NCI-H1694 treated with DMSO at 0.1 percent for 48 hours (cell line): ENCODE data around the gene ZNF217.
"Not testable (repeated sequence)": the region's sequence is repeated elsewhere in the genome, so short reads cannot be mapped to it uniquely, and the experiment has no call there.

Experiments
- DNase-seq: peaks from one replicate; lab custom pipeline; 2025; lab: John Stamatoyannopoulos, UW

The ZNF217 gene

GRCh38 chr20:53621482-53622246 lies 28.0 kb upstream of the ZNF217 start:
- no peak for DNase-seq

DNA sequence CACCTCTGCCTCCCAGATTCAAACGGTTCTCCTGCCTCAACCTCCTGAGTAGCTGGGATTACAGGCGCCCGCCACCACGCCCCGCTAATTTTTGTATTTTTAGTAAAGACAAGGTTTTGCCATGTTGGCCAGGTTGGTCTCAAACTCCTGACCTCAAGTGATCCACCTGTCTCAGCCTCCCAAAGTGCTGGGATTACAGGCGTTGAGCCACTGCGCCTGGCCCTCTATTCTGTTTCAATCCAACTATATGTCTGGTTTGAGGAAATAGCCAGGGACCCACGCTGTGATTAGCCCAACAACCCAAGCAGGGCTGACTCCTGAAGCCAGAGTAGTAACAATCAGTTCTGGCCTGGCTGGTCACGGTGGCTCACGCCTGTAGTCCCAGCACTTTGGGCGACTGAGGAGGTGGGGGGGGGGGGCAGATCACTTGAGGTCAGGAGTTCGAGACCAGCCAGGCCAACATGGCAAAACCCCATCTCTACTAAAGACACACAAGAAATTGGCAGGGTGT lies 24.9 kb upstream of the ZNF217 start:
- not testable (repeated sequence) for DNase-seq

DNA sequence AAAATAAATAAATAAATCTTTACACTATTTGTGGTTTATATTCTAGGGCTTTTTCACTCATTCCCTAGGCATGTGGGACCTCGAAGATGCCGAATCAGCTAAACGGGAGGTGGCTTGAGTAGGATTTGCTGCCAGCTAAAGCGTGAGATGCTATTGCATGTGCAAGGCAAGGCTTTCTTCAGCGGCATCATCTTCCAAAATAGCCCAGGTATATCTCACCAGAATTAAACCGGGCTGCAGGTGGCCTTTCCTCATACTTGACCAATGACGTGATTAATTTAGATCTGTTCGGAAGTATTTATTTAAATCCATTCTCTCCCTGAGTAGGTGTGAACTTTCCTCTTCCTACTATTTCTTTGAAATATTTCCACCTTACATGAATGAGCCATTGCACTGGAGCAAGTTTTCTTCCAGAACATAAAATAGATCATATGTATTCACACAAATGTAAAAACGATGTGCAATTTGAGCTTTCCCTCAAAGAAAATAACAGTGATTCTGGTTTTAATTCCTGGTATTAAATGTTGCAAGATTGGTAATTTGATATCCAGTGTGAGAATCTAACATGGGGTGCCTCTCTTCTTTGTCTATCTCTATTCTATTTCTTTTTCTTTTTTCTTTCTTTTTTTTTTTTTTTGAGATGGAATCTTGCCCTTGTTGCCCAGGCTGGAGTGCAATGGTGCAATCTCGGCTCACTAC lies 24.3 kb upstream of the ZNF217 start:
- no peak for DNase-seq

- DNase-seq = not testable (repeated sequence)
Measured at GRCh38 chr20:53616489-53616888, 22.9 kb upstream of the ZNF217 start.

DNA sequence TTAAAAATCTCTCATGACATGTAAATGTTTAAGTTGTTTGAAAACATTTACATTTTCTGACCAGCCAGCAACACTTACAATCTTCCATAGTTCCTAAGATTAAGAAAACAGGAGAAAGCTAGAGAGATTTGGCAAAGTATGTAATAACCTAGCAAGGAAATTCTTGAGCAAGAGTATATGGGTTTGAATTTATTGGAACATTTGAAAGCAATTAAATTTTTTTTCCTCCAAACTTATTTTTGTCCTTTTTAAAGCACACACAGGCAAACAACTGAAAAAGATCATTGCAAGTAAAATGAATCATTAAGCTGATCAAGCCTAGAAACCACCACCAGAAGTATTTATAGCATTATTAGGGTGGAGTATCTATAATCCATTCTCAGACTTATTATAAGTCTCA lies 20.1 kb upstream of the ZNF217 start:
- no peak for DNase-seq

DNA sequence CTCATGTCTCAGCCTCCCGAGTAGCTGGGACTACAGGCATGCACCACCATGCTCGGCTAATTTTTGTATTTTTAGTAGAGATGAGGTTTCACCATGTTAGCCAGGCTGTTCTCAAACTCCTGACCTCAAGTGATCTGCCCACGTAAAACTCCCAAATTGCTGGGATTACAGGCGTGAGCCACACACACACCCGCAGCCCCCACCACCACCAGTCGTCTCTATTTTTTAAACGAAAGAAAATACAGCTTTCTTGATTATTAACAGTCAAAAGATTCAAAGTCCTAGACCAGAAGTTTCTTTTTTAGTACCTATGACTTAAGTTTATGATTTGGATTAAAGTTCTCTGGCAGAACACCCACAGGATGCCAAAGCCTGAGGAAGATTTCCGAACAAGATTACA lies 18.6 kb upstream of the ZNF217 start:
- DNase-seq = not testable (repeated sequence)

DNA sequence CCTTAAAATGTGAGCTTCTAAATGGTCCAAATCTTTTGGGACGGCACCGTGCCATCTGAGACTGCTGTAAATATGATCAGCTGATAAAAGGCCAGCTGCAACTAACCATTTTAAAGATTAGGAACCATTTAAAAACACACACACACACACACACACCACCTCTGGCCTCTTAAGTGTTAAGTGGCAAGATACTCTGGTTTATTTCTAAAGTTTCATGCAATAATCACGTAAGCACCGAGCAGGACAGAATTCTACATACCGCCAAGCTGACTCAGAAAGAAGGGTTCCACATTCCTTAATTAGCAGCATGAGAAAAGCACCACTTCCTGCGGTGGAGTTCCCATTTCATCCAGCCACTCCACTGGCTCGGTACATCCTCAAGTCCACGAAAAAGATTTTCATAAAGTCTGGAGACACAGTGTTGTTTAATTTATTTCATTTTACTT lies 17.8 kb upstream of the ZNF217 start:
- DNase-seq = no peak

GRCh38 chr20:53609491-53610445 lies 16.1 kb upstream of the ZNF217 start:
- no peak for DNase-seq

DNA sequence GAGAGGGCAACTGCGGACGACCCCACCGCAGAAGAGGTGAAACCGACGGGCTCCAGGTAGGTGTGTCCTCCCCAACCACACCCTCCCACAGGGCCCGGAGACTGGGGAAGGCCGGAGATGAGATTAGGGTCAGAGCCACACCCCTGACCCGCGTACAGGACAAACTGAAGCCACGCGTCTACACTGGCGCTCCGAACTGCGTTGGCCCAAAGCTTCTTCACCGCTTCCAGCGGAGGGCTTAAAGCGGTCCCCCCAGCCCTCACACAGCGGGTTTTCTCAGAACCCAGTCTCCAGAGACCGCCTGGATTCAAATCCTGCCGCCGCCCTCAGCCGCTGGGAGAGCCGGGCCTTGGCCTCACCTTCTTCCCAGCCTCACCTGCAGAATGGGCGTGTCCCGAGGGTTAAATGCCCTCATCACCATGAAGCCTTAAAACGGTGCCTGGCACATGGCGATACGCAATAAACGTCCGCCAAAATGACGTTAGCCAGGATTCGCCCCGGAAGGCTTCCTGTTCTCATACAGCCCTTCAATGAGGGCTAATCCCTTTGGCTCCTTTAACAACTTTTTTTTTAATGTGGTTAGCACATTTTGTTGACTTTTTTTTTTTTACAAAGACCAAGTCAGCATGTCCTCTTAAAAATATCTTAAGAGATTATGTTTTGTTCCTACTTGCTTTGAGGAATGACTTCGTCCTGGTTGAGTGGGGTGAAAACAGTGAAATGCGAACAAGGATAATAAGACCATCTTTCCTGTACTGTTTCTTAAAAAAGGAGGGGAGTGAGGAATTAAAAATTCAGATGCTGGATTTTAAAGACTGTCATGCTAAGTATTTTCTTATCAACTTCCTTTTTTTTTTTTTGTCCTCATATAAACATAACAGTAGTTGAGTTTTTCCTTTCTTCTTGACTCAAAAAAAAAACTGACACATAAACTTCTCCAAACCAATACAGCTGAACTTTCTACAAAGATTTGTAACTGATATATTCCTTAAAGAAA lies 15.1 kb upstream of the ZNF217 start:
- DNase-seq = no peak

DNA sequence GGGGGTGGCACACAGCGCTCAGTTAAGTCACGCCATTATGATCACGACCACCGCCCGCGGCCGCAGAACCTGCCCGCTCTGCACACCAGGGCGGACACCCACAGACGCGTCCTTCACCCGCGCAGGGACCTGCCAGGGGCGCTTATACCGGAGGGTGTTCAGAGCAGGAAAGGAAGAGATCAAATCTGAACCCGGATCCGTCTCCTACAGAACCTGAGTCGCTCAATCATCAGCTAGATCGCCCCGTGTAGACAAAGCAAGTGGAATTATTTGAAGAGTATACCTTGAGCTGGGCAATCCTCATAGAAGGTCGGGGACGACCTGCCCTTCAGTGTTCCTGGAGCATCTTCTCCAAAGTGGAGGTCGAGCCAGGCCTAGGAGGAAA lies 14.4 kb upstream of the ZNF217 start:
- DNase-seq = no peak

DNA sequence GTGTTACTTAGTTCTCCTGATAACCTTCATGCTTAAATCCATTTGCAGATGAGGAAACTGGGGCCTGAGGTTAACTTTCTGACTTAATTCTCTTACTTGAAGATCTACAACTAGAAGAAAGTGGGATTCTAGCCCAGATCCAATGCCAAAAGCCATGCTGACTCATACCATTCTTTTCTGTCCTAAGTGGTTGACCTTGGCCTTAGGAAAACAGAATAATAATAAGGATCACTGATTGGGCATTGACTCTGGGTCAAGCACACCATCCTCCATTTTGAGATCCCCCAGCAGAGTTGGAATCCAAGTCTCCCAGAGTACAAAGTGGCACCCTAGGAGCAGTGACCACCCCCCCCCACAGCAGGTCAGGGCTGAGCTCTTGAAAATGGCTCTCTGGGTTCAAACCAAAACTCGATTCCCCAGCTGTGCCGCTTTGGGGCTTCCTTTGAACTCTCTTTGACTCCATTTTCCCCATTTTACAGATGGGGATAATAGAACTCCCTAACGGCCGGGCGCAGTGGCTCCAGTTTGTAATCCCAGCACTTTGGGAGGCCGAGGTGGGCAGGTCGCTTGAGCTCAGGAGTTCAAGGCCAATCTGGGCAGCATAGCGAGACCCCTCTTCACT lies 12.8 kb upstream of the ZNF217 start:
- DNase-seq = no peak

DNA sequence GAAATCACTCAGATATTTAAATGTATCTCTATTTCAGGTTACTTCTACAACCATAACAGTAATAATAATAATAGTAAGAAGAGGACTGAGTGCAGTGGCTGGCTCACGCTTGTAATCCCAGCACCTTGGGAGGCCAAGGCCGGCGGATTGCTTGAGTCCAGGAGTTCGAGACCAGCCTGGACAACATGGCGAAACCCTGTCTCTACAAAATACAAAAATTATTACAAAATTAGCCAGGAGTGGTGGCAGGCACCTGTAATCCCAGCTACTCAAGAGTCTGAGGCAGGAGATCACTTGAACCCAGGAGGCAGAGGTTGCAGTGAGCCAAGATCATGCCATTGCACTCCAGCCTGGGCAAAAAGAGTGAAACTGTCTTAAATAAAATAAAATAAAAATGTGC lies 11.8 kb upstream of the ZNF217 start:
- DNase-seq = not testable (repeated sequence)

DNA sequence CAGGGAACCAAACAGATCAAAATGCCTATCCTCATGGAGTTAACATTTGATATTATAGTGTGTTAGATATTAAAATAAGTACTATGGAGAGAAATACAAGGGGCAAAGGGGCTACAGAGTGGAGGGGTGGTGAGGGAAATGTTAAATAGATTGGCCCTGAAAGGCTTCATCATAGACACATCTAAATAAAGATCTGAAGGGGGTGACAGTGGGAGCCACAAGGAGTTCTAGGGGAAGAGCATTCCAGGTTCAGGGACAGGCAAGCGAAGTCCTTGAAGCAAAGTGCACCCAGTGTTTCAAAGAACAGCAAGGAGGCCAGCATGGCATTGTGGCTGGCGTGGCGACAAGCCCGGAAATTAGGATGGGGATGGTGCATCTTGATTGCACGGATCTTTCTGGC lies 11.2 kb upstream of the ZNF217 start:
- DNase-seq = not testable (repeated sequence)

DNA sequence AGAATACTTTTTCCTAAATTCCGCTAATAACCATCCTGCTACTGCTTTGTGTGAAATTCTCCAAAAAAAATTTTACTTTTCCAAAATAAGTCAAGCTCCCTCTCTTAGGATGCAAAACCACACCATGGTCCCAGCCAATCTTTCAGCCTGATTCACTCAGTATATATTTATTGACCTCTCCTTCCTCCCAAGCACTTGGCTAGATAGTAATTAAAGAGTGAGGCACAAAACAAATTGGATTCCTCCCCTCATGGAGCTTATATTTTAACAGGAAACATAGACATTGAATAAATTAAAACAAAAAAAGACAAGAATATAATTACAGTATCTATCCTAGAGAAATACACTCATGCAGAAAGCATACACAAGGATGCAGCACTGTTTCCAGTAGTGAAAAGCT lies 9.0 kb upstream of the ZNF217 start:
- no peak for DNase-seq

- DNase-seq = no peak
Measured at GRCh38 chr20:53599910-53600632, 6.4 kb upstream of the ZNF217 start.

DNA sequence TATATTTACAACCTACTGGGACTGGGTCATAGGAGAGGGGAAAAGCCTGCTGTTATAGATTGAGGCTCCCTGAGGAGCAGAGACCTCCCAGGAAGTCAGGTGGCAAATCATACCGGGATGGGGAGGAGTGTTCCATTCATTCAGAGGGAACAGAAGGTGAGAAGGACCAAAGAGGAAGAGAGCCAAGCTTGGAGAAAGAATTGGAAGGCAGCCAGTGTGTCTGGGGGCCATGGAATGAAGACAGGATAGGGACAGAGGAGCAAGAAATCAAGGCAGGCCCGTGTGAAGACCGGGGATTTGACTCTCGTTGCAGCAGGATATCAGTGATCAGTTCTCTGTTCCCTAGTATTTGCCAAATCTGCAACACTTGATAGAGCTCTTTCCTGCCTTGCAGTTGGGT lies 5.7 kb upstream of the ZNF217 start:
- no peak for DNase-seq

- DNase-seq = no peak
Measured at GRCh38 chr20:53599044-53599362, 5.4 kb upstream of the ZNF217 start.

GRCh38 chr20:53598140-53599043 lies 4.8 kb upstream of the ZNF217 start:
- no peak for DNase-seq
